ENCODE data around the gene NCOA1.
"Not testable (repeated sequence)": the region's sequence is repeated elsewhere in the genome, so short reads cannot be mapped to it uniquely, and the experiment has no call there.

The NCOA1 gene

DNA sequence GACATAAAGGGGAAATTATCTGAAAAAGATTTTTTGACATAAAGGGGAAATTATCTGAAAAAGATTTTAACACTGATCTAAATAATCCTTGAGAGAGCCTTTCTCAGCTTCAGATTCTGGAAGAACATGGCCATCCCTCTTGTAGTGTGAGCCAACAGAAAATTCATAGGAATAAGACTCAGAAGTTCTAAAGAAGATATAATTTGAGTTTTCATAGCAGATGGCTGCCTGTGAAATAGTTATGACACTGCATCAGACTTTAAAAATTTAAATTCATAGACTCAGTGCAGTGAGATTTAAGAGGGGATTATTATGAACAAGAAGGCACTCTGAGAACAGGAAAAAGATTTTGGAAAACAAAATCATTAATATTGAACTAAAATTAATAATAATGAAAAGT lies 50.6 kb downstream of the NCOA1 start:
- no peak for DNase-seq

DNA sequence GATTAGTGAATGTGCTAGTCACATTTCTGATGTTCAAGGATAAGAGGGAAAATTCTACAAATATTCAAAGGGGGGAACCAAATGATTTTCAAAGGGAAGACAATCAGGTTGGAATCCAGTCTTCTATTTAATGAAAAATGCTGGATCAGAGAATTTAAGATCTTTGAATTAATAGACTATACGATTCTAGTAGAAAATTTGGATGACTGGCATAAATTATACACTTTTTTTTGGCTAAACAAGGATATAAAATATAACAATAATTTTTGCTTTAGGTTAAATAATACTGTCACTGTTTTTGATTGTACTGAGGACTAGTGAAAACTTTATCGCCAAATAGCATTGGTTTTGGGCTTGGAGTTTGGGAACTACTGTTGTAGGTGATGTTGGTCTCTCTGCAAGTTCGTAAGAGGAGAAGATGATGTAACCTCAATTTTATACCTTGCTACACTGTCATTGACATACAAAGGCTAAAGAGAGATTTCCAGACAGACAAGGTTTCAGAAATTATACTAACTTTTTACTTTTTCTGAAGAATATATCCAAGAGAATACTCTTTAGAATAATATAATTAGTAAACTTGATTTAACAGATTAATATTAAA lies 51.3 kb downstream of the NCOA1 start:
- no peak for DNase-seq

DNA sequence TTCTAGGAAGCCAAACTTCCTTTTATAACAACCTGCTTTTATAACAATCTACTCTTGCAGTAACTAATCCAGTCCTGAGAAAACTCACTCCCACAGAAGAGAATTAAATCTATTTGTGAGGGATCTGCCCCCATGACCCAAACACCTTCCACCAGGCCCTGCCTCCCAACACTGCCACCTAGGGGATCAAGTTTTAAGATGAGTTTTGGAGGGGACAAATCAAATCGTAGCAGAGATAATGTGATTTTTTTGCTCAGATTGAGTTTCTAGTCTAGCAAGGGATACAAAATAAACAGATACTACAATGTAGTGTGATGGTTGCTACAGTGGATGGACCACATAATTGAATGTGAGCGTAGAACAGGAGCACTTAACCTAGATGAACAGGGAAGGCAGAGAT lies 52.2 kb downstream of the NCOA1 start:
- no peak for DNase-seq

DNA sequence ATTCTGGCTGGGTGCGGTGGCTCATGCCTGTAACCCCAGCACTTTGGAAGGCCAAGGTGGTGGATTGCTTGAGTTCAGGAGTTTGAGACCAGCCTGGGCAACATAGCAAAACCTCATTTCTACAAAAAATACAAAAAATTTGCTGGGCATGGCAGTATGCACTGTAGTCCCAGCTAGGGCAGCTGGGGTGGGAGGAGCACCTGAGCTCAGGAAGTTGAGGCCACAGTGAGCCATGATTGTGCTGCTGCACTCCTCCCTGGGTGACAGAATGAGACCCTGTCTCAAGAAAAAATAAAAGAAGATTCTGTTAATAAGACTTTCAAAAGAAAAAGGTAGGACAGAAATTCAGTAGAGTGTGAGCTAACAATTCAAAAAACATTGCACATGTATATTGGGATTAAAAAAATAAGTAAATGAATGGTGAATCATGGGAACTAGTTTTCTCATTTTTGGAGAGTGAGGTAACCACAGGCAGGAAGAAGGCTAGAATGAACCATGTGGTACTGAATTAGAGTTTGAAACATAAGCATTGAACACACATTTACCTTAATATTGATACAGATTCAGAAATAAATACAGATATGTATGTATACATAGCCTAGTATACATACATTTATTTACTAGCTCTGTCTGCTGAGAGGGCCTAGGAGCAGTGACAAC lies 53.5 kb downstream of the NCOA1 start:
- no peak for DNase-seq

DNA sequence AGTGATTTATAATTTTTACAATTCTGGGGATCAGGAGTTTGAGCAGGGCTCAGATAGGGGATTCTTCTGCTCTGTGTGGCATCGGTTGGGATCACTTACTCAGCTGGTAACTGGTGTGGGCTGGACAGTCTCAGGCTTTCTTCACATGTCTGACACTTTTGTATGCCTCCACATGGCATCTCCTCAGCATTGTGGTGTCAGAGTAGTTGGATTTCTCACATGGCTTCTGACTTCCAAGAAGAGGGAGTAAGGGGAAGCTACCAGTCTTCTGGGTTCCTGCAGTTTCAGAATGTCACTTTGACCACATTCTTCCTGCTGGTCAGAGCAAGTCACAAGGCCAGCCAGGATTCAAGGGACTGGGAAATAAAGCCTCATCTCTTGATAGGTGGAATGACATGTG lies 55.6 kb downstream of the NCOA1 start:
- DNase-seq, result no peak

DNA sequence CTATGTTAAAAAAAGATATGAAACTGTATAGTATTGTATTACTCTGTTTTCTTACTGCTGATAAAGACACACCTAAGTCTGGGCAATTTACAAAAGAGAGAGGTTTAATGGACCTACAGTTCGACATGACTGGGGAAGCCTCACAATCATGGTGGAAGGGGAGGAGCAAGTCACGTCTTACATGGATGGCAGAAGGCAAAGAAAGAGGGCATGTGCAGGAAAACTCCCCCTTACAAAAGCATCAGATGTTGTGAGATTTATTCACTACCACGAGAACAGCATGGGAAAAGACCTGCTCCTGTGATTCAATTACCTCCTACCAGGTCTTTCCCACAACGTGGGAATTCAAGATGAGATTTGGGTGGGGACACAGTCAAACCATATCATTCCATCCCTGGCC lies 57.0 kb downstream of the NCOA1 start:
- no peak for DNase-seq

DNA sequence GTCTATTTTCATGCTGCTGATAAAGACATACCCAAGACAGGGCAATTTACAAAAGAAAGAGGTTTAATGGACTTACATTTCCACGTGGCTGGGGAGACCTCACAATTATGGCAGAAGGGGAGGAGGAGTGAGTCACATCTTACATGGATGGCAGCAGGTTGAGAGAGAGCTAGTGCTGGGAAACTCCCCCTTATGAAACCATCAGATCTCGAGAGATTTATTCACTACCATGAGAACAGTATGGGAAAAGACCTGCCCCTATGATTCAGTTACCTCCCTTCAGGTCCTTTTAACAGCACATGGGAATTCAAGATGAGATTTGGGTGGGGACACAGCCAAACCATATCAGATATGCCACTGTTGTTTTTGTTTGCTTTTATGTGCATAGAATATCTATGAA lies 59.2 kb downstream of the NCOA1 start:
- DNase-seq, result not testable (repeated sequence)

DNA sequence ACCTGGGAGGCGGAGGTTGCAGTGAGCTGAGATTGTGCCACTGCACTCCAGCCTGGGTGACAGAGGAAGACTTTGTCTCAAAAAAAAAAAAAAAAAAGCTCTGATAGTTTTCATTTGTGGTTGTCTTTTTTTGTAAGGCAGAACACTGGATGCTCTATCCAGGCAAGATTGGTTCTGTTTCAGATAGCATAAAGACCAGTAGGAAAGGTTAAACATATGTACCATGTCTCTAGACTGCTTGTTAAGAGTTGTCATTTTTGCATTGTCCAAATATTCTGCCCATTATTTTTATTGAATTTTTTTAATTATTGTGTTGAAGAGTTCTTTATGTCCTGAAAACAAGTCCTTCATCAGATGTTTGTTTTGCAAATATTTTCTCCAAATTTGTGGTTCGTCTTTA lies 60.0 kb downstream of the NCOA1 start:
- DNase-seq, result no peak

DNA sequence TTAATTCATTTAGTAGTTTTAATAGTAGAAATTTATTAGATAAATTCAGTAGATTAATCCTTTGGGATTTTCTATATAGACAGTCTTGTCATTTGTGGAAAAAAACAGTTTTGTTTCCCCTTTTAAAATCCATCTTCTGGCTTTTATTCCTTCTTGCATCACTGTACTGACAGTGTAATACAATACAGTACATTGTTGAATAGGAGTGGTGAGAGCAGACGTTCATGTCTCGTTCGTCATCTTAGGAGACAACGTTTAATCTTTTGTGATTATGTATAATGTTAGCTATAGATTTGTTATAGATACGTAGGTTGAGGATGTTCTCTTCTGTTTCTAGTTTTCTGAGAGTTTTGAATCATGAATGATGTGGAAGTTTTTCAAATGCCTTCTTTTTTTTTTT lies 61.8 kb downstream of the NCOA1 start:
- no peak for DNase-seq

DNA sequence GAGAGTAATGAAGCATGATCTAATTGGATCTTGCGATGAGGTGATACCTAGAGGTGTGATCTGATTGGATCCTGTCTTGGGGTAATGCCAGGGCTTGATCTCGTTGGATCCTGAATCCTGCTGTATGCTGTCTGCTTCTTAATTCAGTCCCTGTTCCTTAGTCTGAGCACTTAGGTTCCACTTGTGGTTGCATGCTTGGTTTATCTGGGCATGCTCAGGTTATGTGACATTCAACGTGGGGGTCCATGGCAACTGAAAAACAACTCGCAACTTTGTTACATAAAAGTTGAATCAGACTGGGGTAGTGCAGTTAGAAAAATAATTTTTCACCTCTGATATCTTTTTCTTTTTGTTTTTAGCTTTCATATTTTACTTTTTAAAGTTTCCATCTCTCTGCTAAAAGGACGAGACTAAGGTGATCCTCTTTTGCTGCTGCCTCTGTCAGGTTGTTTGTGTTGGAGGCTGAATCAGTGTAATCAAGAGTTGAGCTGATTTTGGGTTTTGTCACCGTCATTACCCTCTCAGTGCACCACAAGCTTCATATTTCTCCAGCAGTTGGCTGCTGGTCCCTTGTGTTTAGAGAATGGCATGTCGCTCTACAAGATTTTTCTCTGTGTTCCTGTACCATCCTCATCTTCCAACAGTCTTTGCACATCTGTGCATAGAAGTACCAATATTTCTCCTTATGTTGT lies 67.9 kb downstream of the NCOA1 start:
- no peak for DNase-seq

DNA sequence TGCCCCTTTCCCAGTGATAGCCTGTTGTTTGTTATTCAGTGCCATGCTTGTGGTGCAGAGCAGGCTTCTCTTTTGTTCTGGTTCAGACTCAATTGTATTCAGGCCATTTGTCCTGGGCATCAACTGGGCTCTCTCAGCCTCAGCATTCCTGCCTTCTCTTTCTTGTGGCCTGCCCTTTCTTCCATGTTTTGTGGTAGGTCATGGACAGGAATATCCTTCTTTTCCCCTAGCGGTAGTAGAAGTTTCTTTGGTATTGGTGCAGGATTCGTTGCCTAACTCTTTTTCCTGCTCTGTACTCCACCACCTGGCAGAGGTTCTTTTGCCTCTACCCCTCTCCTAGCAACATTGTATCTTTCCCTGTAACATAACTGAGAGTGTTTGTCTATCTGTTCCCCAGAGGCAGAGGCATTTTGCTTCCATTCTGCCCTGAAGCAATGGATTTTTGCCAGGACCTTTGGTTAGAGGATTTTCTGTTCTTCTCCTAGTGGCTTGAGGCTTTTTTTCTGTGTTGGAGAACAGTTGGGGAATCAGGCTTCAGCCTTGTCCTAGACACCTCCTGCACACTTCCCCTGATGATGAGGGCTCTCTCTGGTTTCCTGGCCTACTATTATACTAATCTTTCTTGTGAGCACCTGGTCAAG lies 68.5 kb downstream of the NCOA1 start:
- DNase-seq, result no peak

DNA sequence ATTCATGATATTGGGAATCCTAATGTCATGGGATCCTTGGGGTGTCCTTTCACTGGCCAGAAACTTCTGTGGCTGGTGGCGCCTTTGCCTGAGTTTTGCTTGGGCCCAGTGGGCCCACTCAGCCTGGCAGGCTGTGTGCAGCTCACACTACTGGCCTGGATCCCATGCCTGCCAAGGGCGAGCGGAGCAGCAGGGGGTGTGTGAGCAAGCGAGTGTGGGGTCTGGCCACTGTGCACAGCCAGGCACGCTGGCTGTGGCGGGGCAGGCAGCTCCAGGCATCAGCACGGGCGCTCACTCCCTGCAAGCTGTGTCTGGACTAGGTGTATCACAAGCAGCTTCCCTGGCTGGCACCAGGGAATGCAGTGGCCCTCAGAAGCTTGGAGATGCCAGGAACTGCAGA lies 74.5 kb downstream of the NCOA1 start:
- no peak for DNase-seq

DNA sequence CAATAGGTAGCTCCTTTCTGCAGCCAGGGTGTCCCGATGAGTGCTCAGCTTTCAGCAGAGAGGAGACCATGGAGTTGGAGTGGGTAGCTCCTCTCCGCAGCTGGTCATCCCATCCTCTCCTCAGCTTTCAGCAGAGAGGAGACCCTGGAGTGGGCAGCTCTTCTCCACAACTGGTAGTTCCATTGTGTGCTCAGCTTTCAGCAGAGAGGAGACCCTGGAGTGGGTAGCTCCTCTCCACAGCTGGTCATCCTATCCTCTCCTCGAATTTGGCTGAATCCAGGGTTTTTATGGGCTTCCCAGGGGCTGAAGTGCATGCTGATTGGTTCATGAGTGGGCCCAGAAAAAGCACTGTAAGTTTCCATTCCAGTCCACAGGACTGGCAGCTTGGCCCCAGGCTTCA lies 75.2 kb downstream of the NCOA1 start:
- no peak for DNase-seq

DNA sequence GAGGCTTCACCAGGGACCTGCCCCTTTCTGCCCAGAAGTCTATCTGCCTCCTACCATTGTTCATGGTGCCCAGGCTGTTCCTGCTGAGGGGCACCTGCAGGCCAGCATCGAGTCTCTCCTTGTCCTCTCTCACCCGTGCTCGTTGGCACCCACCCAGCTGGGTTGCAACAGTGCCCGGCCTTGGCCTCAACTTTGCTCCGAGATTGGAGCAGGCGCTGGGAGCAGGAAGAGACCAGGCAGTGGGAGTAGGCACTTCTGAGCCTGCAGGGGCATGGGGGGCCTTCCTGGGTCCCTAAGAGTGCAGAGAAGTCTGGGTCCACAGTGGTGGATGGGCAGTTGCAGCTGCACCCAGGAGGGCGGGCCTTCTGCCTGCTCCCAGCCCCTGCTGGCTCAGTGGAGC lies 75.6 kb downstream of the NCOA1 start:
- DNase-seq, result no peak

DNA sequence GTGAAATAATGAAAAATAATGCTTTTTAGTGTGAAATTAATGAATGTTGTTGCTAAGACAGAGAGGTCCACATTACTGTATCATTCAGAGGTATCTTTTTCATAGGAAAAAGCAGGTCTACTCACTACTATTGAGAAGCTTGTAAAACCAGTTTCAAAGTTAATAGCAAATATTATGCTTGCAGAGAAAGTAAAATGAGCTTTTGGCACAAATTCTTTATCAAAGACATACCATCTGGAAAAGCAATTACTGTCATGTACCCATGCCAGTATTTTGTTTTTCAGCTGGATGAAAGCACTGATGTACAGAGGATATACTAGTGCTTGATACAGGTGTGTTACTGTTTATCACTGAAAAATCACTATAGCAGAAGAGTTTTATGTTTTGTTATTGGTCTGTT lies 77.5 kb downstream of the NCOA1 start:
- no peak for DNase-seq

DNA sequence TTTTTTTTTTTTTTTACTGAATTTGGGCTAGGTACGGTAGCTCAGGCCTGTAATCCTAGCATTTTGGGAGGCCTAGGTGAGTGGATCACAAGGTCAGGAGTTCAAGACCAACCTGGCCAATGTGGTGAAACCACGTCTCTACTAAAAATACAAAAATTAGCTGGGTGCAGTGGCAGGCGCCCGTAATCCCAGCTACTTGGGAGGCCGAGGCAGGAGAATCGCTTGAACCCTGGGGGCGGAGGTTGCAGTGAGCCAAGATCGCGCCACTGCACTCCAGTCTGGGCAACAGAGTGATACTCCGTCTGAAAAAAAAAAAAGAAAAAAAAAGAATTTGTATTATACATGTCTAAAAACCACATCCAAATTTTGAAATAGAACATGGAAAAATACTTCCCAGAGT lies 78.5 kb downstream of the NCOA1 start:
- not testable (repeated sequence) for DNase-seq

DNA sequence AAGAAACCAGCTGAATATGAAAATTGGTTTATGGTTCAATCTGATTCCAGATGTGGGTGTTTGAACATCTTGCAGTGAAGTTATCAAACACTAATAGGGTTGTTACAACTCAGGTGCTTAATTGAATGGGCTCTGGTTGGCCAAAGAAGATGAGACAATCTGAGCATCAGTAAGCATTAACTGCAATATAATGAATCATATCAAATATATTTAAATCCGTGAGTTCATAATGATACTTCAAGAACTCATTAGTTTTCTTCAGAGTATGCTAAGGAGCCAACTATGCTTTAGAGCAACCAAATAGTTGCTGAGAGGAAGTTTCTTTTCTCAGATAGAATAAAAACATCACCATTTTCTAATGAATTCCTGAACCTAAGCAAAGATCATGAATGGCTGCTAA lies 79.2 kb downstream of the NCOA1 start:
- DNase-seq, result no peak

DNA sequence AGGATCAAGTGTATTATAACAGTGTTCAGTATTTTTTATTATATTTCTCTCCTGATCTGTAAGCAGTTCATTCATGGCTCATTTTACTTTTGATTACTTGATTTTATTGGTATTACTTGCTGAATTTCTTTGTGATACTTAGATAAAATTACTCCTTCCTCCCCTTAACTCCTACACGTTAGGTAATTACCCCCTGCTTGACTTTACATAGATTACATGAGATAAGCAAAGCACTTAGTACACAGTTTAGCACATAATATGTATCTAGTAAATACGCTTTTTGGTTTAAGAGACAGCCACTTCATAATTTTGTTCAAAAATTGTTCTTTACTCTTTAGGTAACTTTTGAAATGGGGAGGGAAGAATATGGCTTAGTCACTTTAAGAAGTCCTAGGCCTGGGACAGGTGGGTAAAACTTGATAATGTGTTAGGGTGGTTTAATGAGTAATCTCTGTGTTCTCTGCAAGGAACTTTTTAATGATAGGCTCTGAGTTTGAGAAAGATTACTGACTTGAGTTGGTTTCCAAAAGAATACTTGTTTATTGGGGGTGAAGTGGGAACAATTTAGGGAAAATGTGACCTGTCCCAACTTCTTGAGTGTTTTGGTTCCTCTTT lies 80.9 kb downstream of the NCOA1 start:
- DNase-seq, result no peak

DNA sequence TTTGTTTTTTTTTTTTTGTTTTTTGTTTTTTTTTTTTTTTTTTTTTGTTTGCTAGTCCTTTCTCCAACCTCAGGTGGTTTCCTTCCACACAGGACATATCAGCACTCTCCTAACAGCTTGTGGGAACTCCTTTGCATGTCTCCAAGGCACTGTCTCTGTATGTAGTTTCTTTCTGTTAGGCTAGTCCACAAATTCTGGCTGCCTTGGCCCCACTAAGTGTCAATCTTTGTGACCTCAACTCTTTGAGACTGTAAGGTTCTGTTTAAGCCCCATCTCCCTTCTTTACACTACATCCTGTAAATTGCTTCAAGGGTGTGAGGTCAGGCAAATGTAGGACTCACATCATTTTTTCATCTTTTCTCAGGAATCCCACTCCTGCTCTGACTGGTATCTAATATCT lies 85.1 kb downstream of the NCOA1 start:
- DNase-seq, result no peak

DNA sequence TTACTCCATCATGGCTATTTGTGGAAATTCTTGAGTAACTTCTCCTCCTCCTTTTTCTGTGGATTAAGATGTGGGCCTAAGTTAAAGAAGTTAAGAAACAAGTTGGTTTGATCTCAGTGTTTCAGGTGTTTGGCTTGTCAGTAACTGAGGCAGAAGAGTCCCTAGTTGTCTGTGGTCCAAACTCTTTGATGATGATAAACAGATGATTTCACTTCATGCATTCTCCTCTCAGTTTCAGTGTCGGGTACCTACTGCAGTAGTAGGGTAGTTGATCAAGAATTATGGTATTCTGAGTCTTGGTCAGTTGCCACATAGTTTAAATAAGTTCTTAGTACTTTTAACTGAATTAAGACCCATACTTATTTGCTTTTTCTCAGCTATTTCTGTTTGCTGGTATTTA lies 85.6 kb downstream of the NCOA1 start:
- DNase-seq, result no peak

DNA sequence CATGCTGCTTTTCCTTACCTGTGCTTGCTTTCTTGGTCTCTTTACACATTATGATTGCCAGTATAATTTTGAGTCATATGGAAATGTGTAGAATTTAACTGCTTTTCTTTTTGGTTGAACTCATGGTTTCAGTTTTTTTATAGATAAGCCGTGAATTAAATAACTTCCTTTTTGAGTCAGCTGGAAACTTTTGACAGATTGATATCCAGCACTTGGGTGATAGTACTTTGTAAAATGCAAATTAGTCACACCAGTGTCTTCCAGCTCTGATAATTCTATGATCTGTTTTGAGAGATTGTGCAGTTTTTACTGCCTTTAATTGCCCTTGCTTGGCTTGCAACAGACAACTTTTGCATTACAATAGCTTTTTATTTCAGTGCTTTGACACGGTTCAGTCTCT lies 86.4 kb downstream of the NCOA1 start:
- DNase-seq, result no peak

DNA sequence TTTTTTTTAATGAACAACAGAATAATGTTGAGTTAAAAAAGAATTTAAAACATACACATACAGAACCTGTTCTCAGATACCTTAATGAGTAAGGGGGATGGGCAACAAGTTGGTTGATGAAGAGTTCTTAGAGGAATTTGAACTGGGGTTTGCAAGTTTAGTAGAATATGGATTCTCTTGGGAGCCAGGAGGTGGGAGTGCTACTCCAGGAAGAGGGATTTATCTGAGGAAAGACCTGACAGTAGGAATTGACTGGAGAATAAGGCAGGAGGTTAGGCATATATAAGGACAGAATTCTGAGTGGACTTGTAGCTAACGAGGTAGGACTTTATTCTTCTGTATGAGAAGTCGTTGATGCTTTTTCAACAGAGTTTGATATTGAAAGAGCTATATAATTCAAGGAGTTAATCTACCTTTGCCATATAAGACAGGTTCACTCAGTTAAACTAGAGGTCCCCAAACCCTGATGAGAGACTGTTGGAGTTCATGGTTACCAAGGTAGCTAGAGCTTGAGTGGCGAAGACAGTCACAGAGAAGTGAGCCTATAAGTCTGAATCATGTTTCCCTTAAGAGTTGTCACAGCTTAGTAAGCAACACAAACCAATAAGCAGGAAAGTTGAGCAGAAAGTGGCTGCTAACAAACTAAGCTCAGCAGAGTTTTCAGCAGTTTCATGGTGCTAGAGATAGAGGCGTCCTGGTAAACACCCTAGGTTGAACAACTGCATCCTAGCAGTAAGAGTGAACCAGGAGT lies 88.2 kb downstream of the NCOA1 start:
- no peak for DNase-seq

DNA sequence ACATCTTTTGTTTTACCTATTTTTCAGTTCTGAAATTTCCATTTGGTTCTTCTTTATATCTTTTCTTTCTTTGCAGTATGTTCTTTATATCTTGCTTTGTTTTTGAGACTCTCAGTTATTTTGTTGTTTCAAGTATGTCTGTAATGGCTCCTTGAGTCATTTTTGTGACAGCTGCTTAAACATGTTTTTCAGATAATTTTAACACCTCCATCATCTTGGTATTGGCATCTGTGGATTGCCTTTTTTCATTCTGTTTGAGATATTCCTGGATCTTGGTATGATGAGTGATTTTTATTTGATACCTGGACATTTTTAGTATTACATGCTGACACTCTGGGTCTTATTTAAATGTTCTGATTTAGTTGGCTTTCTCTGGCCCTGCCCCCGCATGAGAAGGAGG lies 89.5 kb downstream of the NCOA1 start:
- no peak for DNase-seq

Data from activated naive CD4-positive, alpha-beta T cell (primary cell).